NOMO-1 treated with dmso at 0.1 percent for 144 hours (cell line): ENCODE results near the gene IRAK1BP1.
"Not testable (repeated sequence)": the region's sequence is repeated elsewhere in the genome, so short reads cannot be mapped to it uniquely, and the experiment has no call there.

Experiments
- DNase-seq: peaks from one replicate; lab custom pipeline; 2025; ENCODE audit not compliant: unreplicated experiment; lab: John Stamatoyannopoulos, UW

Gene IRAK1BP1

GRCh38 chr6:78883651-78884050 lies 16.3 kb downstream of the IRAK1BP1 start:
- DNase-seq: no peak

- DNase-seq: not testable (repeated sequence)
These were observed 22.6 kb downstream of the IRAK1BP1 start for GRCh38 chr6:78889901-78890300.

GRCh38 chr6:78896227-78896626 lies 28.9 kb downstream of the IRAK1BP1 start:
- DNase-seq: no peak

GRCh38 chr6:78908621-78909020 lies 41.3 kb downstream of the IRAK1BP1 start:
- DNase-seq: no peak

- peak; percentile 67 for DNase-seq
These were observed 42.0 kb downstream of the IRAK1BP1 start for GRCh38 chr6:78909391-78909790.

- DNase-seq: no peak
These were observed 42.7 kb downstream of the IRAK1BP1 start for GRCh38 chr6:78910010-78910409.

GRCh38 chr6:78910591-78911171 lies 43.3 kb downstream of the IRAK1BP1 start:
- DNase-seq: no peak

GRCh38 chr6:78911218-78911940 lies 44.0 kb downstream of the IRAK1BP1 start:
- DNase-seq: no peak

GRCh38 chr6:78916411-78916810 lies 49.1 kb downstream of the IRAK1BP1 start:
- DNase-seq: no peak

- no peak for DNase-seq
These were observed 50.4 kb downstream of the IRAK1BP1 start for GRCh38 chr6:78917788-78918187.

- not testable (repeated sequence) for DNase-seq
These were observed 53.8 kb downstream of the IRAK1BP1 start for GRCh38 chr6:78921168-78921567.

- DNase-seq: no peak
These were observed 58.0 kb downstream of the IRAK1BP1 start for GRCh38 chr6:78925317-78925716.

- DNase-seq: no peak
These were observed 68.2 kb downstream of the IRAK1BP1 start for GRCh38 chr6:78935553-78935952.

GRCh38 chr6:78936515-78936914 lies 69.2 kb downstream of the IRAK1BP1 start:
- no peak for DNase-seq

GRCh38 chr6:78942446-78942845 lies 75.1 kb downstream of the IRAK1BP1 start:
- DNase-seq: no peak

- DNase-seq: no peak
These were observed 80.2 kb downstream of the IRAK1BP1 start for GRCh38 chr6:78947529-78947928.

- DNase-seq: no peak
These were observed 80.6 kb downstream of the IRAK1BP1 start for GRCh38 chr6:78947962-78948361.

- DNase-seq: no peak
These were observed 81.4 kb downstream of the IRAK1BP1 start for GRCh38 chr6:78948785-78949184.

- DNase-seq: no peak
These were observed 85.0 kb downstream of the IRAK1BP1 start for GRCh38 chr6:78952362-78952761.
